ENCODE data around the gene DPP6. TPM values are rescaled to one million over a fixed set of nuclear protein-coding genes. Genes with fewer than 3 reads are reported as not detected.

Gene DPP6
- total RNA-seq, 1 experiment from 2014 or later: not detected

DNA sequence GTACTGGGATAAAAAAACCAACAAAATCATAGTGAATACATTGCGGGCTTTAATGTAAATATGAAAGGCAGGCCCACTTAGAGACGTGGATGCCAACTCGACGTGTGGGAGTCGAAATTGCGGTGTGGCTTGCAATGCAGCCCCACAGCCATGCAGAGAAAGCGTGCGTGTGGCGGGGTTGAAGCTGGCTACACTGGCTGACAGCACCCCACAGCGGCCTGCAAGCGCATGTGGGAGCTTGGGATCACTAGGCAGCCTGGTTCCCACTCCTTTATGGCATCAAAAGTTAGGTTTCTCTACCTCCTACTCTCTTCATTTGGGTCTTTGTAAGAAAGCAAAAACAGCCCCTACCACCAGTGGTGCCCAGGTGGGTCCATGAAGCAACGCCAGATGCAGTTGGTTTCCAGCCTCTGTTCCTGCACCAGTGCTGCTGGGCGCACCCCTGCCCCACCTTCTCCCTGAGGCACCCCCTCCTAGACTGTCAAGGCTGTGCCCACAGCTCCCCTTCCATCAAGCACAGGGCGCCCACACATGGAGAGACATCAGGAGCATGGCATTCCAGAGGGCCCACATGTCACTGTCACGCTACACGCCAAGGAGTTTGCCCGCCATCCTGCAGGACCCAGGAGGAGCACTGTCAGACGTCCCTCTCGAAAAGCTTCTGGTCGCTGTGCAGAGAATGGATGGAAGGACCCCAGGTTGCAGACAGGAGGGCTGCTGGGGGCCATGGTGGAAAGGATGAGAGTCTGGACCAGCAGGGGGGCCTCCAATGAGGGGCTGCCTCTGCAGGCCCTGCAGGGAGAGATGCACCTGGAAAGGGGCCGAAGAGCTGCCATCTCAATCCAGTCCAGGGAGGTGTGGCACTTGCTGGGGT is 807.8 kb downstream of the DPP6 start:
- H3K9me3 Mint-ChIP-seq: peaks cover 77% of the 10 kb centered on the region
- CTCF ChIA-PET: no interaction called here

DNA sequence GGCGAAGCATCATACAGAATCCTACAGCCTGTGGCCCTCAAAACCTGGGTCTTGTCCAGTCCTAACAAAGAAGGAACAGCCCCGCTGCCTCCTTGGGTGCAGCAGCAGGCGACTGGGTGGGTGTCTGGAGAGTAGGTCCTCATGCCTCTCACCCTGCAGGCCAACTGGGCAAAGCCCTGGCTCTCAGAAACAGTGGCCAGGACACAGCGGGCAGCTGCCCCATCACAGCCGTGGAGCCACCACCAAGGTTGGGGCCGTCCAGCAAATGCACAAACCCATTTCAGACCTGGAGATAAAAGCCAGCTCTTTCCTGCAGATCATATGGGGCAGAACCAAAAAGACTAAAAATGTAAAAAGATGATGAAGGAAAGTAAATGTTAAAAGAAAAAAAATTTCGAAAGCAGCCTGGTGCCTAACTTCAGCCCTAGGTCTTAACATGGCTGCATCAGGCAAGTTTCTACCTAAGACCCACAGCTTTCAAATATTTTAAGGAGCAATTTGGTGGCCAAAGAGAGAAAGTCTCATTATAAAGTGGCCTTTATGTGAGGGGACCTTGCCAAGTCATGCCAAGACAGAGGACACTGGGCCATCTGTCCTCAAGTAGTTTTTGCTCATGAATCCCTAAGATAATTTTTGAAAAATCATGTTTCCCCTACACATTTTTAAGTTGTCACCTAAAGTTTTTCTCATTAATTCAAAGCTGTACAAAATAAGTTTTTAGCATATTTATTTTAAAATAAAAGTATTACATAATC is 808.6 kb downstream of the DPP6 start:
- Mint-ChIP-seq H3K27ac (no peak overlapping the region), H3K36me3 (peaks cover 63% of the 10 kb centered on the region), H3K4me1 (no peaks in the 10 kb centered on the region), H3K9me3 (peaks cover 81% of the 10 kb centered on the region), H3K4me3 (no peak overlapping the region), H3K27me3 (ENCODE audit: low read depth) (peaks cover 11% of the 10 kb centered on the region)
- ChIA-PET CTCF (no interaction called here), POLR2A (no interaction called here)
- TF ChIP-seq ZNF396 (CRISPR knock-in tag; IDR thresholded peaks at IDR 0.05; ENCODE audit: borderline replicate concordance): no peak
- no peak for TF ChIP-seq MYBL2 (CRISPR knock-in tag; IDR thresholded peaks at IDR 0.05)
- DNase-seq (ENCODE audit: low spot score) (no peak), ATAC-seq (no peak)

More for the DNA sequence above, 807.8 kb downstream of the DPP6 start:
- Mint-ChIP-seq H3K27me3 (ENCODE audit: low read depth) (peaks cover 11% of the 10 kb centered on the region), H3K4me1 (no peaks in the 10 kb centered on the region), H3K27ac (no peak overlapping the region), H3K36me3 (peaks cover 57% of the 10 kb centered on the region), H3K4me3 (no peak overlapping the region)
- ATAC-seq (no peak), DNase-seq (ENCODE audit: low spot score) (no peak)
- POLR2A ChIA-PET: no interaction called here
- TF ChIP-seq GABPB1 (CRISPR knock-in tag; IDR thresholded peaks at IDR 0.05): no peak
- no peak for TF ChIP-seq SOX15 (CRISPR knock-in tag; IDR thresholded peaks at IDR 0.05)
- no peak for TF ChIP-seq ESRRA (CRISPR knock-in tag; IDR thresholded peaks at IDR 0.05; ENCODE audit: borderline replicate concordance)
- no peak for TF ChIP-seq ZNF219 (CRISPR knock-in tag; IDR thresholded peaks at IDR 0.05; ENCODE audit: borderline replicate concordance)
- TF ChIP-seq, protein P1, sequence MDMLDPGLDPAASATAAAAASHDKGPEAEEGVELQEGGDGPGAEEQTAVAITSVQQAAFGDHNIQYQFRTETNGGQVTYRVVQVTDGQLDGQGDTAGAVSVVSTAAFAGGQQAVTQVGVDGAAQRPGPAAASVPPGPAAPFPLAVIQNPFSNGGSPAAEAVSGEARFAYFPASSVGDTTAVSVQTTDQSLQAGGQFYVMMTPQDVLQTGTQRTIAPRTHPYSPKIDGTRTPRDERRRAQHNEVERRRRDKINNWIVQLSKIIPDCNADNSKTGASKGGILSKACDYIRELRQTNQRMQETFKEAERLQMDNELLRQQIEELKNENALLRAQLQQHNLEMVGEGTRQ (CRISPR knock-in tag; IDR thresholded peaks at IDR 0.05): no peak
- TF ChIP-seq, protein P2, sequence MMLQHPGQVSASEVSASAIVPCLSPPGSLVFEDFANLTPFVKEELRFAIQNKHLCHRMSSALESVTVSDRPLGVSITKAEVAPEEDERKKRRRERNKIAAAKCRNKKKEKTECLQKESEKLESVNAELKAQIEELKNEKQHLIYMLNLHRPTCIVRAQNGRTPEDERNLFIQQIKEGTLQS (CRISPR knock-in tag; conservative IDR thresholded peaks at IDR 0.05): no peak
- no peak for TF ChIP-seq PRRX2 (CRISPR knock-in tag; IDR thresholded peaks at IDR 0.05)
- no peak for TF ChIP-seq NR3C1 (CRISPR knock-in tag; conservative IDR thresholded peaks at IDR 0.05; ENCODE audit: low read depth)
- TF ChIP-seq ZNF317 (CRISPR knock-in tag; IDR thresholded peaks at IDR 0.05; ENCODE audit: borderline replicate concordance, low read depth): no peak
- TF ChIP-seq, protein P3, sequence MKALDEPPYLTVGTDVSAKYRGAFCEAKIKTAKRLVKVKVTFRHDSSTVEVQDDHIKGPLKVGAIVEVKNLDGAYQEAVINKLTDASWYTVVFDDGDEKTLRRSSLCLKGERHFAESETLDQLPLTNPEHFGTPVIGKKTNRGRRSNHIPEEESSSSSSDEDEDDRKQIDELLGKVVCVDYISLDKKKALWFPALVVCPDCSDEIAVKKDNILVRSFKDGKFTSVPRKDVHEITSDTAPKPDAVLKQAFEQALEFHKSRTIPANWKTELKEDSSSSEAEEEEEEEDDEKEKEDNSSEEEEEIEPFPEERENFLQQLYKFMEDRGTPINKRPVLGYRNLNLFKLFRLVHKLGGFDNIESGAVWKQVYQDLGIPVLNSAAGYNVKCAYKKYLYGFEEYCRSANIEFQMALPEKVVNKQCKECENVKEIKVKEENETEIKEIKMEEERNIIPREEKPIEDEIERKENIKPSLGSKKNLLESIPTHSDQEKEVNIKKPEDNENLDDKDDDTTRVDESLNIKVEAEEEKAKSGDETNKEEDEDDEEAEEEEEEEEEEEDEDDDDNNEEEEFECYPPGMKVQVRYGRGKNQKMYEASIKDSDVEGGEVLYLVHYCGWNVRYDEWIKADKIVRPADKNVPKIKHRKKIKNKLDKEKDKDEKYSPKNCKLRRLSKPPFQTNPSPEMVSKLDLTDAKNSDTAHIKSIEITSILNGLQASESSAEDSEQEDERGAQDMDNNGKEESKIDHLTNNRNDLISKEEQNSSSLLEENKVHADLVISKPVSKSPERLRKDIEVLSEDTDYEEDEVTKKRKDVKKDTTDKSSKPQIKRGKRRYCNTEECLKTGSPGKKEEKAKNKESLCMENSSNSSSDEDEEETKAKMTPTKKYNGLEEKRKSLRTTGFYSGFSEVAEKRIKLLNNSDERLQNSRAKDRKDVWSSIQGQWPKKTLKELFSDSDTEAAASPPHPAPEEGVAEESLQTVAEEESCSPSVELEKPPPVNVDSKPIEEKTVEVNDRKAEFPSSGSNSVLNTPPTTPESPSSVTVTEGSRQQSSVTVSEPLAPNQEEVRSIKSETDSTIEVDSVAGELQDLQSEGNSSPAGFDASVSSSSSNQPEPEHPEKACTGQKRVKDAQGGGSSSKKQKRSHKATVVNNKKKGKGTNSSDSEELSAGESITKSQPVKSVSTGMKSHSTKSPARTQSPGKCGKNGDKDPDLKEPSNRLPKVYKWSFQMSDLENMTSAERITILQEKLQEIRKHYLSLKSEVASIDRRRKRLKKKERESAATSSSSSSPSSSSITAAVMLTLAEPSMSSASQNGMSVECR (CRISPR knock-in tag; IDR thresholded peaks at IDR 0.05; ENCODE audit: borderline replicate concordance): no peak
- TF ChIP-seq, protein P4, sequence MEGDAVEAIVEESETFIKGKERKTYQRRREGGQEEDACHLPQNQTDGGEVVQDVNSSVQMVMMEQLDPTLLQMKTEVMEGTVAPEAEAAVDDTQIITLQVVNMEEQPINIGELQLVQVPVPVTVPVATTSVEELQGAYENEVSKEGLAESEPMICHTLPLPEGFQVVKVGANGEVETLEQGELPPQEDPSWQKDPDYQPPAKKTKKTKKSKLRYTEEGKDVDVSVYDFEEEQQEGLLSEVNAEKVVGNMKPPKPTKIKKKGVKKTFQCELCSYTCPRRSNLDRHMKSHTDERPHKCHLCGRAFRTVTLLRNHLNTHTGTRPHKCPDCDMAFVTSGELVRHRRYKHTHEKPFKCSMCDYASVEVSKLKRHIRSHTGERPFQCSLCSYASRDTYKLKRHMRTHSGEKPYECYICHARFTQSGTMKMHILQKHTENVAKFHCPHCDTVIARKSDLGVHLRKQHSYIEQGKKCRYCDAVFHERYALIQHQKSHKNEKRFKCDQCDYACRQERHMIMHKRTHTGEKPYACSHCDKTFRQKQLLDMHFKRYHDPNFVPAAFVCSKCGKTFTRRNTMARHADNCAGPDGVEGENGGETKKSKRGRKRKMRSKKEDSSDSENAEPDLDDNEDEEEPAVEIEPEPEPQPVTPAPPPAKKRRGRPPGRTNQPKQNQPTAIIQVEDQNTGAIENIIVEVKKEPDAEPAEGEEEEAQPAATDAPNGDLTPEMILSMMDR (IDR thresholded peaks at IDR 0.05): no peak
- no peak for TF ChIP-seq GRHL2 (CRISPR knock-in tag; IDR thresholded peaks at IDR 0.05; ENCODE audit: insufficient replicate concordance, severe bottlenecking)
- TF ChIP-seq, protein P5, sequence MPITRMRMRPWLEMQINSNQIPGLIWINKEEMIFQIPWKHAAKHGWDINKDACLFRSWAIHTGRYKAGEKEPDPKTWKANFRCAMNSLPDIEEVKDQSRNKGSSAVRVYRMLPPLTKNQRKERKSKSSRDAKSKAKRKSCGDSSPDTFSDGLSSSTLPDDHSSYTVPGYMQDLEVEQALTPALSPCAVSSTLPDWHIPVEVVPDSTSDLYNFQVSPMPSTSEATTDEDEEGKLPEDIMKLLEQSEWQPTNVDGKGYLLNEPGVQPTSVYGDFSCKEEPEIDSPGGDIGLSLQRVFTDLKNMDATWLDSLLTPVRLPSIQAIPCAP (CRISPR knock-in tag; IDR thresholded peaks at IDR 0.05): no peak
- TF ChIP-seq ELF4 (CRISPR knock-in tag; IDR thresholded peaks at IDR 0.05; ENCODE audit: low read depth): no peak
- TF ChIP-seq ZBTB21 (CRISPR knock-in tag; IDR thresholded peaks at IDR 0.05; ENCODE audit: borderline replicate concordance): no peak
- no peak for TF ChIP-seq TCF7 (CRISPR knock-in tag; IDR thresholded peaks at IDR 0.05; ENCODE audit: low read depth)
- TF ChIP-seq NFATC4 (CRISPR knock-in tag; IDR thresholded peaks at IDR 0.05): no peak
